ENCODE results near the gene ZNF302.
A peak's percentile ranks its signal among the peaks of the same experiment; 100 is the strongest.
"Not testable (repeated sequence)": the region's sequence is repeated elsewhere in the genome, so short reads cannot be mapped to it uniquely, and the experiment has no call there.

The ZNF302 gene

GRCh38 chr19:34677386-34678084, at the start of gene ZNF302:
TSS of gene ZNF302 (plus strand) at chr19:34677678. CDS start at chr19:34678805, 1,127 bp downstream.
- peak; percentile 76 to 99 (median 94) for DNase-seq

DNA sequence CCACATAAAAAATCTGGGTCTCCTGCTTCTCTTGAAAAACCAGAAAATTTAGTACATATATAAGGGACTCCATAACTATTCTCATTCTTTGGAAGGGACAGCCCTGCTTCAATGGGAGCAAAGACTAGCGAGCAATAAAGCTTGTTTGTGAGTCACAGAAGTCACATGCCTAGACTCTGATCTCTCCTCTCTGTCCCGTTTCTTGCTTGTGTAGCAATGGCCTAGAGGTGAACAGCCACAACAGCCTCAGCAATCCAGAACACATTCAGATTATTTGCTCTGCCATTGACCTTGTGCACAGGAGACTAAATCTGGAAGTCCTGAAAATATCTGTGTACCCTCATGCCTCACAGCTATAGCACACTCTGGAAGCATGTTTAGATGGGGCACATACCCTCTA, 43.7 kb upstream of the ZNF302 start:
- no peak for DNase-seq

DNA sequence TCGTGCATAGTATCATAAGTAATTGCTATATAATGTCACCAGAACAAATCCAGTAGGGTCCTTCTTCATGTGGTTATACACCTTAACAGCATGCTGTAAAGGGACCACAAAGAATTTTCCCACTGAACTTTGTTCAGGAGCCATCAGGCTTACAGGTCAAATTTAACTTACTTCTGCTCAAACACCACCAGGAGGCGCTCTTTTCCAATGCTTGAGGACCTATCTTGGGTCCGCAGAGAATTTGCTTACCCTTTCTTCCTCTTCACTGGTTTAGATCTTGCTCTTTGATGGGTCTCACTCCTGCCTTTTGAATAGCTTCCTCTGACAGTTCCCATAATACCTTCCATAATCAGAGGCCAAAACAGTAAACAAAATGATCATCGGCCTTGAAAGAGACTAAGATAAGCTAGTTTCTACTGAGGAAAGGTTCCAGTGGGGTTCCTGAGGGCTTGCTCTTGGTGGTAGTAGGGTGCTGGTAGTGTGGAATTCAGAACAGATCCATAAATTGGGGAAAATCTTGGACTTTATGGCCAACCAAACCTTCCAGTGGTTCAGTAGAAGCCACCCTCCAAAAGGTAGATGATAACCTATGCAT, 37.9 kb upstream of the ZNF302 start:
- DNase-seq, result peak in 15 of 56 donors; percentile 2 to 70 (median 8)

GRCh38 chr19:34642241-34642640, 35.2 kb upstream of the ZNF302 start:
- DNase-seq, result no peak

DNA sequence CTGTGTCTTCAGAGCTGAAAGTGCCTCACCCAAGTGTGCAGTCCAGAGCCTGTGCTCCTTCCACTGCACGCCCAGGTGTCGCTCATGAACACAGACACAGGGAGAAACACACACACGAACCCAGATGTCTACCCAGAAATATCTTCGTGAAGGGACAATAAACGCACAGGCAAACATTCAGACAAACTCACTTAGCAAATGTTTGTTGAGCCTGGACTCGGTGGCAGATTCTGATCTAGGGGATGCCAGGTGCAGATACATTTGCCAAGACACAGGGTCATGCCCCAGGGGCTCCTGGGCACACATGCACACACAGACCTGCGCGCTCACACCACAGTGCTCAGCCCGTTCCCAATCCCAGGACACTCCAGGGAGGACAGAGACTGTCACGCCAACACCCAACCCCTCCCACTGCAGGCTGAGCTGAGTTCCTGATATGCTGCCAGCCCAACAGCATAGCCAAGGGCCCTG, 32.5 kb upstream of the ZNF302 start:
- DNase-seq, result no peak

DNA sequence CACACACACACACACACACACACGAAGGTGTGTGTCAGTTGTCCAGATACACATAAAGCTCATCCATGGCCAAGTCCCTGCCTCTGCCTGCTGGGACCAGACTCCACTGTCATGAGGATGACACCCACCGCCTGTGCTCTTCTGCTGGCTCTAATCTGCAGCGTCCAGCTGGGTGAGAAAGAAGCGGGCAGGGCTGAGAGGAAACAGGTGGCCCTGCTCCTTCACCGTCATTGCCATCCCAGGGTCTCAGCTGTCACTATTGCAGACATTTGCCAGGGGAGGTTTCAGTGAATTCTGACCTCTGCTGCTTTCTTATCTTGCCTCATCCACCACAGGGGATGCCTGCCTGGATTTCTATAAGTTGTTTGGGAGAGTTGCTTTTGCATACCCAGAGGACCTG, 31.9 kb upstream of the ZNF302 start:
- no peak for DNase-seq

- no peak for DNase-seq
Measured at GRCh38 chr19:34649886-34650543, 27.5 kb upstream of the ZNF302 start.

- DNase-seq, result no peak
Measured at GRCh38 chr19:34651747-34652146, 25.7 kb upstream of the ZNF302 start.

DNA sequence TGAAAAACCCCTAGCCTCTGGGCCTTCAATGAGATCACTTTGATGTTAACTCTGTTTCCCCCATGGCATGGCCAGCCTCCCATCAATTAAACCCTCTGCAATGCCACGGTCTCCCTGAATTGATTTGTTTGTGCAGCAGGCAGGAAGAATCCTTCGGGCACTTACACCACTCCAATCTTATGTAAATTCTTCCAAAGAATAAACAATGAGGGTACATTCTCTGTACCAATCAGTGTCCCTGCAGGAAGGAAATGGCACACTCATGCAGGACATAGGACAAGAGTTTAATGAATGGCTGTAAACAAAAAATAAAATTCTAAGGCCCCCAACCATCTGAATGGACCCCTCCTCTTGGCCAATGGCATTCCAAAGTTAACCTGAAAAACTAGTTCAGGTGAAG, 22.7 kb upstream of the ZNF302 start:
- no peak for DNase-seq

GRCh38 chr19:34655651-34656050, 21.8 kb upstream of the ZNF302 start:
- DNase-seq, result no peak

- DNase-seq, result no peak
Measured at GRCh38 chr19:34661357-34661756, 16.1 kb upstream of the ZNF302 start.

GRCh38 chr19:34662919-34663318, 14.6 kb upstream of the ZNF302 start:
- DNase-seq, result no peak

- peak in 2 of 56 donors; percentile 9 to 10 for DNase-seq
Measured at GRCh38 chr19:34664168-34664567, 13.3 kb upstream of the ZNF302 start.

DNA sequence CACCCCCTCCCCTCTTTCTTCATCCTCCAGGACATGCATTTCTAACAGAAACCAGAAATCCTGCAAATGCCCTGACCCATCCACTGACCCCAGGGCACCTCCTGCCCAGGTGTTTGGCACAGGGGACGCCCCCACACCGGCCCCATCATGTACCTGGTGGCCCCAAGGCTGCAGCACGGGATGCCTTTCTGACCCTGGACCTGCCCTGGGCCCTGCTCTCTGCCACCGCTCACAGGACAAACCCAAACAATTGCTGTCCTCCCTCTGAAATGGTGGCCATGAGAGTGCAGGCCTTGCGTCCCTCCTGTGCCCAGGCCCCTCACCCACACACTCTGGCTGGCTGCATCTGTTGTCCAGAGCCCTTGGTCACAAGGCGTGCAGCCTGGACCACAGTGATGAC, 12.6 kb upstream of the ZNF302 start:
- DNase-seq, result no peak

DNA sequence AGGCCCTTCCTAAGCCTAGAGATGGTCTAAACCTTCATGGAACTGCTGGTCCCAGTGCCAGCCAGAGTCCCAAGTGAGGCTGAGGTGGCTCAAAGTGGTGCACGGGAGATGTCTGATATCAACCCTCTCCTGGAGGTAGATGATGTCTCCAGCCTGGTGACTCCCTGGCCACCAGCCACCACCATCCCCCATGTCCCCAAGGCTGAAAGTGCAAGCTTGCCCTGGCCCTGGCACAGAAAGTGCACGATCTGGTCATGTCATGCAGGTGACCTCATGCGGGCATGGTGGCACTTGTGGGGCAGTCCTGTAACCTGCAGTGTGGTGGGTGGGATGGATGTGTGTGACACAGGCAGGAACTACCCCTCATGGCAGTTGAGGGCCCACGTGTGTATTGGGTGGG, 12.2 kb upstream of the ZNF302 start:
- not testable (repeated sequence) for DNase-seq

DNA sequence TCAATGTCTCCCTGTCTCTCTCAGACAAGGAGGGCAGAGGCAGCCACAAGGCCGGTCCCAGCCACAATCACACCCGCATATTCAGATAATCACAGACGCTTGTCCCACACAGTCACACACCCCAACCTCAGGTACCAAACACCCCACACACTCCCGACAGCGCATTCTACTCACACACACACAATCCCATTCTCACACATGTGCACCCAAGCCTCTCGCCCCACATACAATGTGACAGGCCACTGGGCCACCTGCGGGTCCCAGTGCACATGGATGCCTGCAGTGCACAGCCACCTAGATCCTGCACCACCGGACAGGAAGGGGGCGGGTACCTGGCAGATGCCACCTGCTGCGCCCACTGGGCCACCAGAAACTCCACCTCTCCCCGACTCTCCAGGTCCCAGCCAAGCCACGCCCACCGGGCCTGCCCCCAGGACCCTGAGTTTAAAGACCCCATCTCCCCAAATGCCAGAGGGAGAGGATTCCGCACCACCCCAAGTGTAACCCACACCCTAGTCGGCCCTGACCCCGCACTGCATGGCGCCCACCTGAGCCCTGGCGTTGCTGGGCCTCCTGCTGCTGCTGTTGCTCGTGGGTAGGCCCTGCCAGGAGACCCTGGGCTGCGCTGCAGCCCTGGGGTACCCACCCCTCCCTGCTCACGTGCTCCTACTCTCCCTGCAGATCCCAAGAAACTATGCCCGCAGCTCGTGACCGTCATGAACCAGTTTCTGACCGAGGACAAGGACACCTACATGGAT, 11.1 kb upstream of the ZNF302 start:
- no peak for DNase-seq

DNA sequence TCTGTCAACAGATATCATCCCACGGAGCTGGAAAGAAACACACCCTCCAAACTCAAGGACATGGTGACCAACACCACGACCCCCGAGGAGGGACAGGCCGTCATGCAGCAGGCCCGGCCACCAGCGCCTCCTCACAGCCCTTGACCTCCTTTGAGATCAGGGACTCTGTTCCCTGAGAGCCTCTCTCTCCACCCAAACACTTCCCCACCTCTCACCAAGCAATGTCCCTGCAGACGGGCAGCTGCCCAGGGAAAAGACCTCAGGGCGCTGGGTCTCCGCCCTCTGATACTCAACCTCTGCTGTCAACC, 10.6 kb upstream of the ZNF302 start:
- DNase-seq, result no peak

DNA sequence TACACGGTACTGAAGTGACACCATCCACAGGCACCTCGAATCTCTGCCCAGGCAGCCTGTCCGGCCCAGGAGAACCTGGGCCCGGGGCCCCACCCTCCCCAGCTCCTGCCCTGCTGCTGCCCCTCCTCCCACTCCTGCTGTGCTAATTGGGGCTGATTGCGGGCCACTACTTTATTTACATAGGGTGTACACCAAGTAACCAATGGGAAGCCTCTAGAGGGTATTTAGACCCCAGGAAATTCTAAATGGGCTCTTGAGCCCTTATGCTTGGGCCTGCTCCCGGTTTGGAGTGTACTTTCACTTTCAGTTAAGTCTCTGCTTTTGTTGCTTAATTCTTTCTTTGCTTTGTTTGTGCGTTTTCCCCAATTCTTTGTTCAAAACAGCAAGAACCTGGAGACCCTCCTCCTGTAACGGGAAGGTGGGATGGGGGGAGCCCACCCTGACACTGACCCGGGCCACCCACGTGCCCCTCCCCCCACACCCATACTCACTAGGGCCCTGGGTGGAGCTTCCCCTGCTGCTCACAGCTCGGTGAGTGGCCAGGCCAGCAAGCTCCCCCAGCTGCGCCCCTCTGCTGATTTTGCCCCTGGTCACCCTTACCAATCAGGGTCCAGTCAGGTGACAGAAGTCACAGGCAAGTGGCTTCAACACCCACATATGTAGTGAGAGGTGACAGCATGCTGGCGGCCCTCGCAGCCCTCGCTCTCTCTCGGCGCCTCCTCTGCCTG, 10.0 kb upstream of the ZNF302 start:
- DNase-seq, result no peak

GRCh38 chr19:34668077-34668689, 9.3 kb upstream of the ZNF302 start:
- not testable (repeated sequence) for DNase-seq

GRCh38 chr19:34668690-34669089, 8.8 kb upstream of the ZNF302 start:
- not testable (repeated sequence) for DNase-seq

DNA sequence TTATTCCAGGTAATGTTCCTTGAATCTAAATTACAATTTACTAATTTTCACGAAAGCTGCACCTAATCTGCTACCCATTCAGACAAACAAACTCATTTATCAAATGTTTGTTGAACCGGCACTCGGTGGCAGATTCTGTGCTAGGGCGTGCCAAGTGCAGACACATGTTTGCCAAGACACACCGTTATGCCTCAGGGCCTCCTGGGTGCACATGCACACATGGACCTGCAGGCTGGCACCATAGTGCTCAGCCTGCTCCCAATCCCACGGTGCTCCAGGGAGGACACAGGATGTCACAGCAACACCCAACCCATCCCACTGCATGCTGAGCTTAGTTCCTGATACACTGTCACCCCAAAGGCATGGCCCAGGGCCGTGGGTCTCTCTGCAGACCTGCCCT, 8.2 kb upstream of the ZNF302 start:
- no peak for DNase-seq

Data from amygdala (tissue), 56 donors.